Stimulated activated CD4-positive, alpha-beta T cell treated with anti-CD3 and anti-CD28 coated beads, Interleukin-12 subunit alpha, Interleukin-12 subunit beta, amount 100 ng/mL, for 24 hours (primary cell): ENCODE measurements around the gene SBK1.

Experiments used
- DNase-seq, 2 experiments: peaks; one replicate each; pipeline ENCODE4 v3.0.0-alpha.2; 2020; ENCODE audit warnings: low read depth in 2 of 2

SBK1 gene

GRCh38 chr16:28282045-28282444 is 10.3 kb upstream of the SBK1 start:
- no peak for DNase-seq

- DNase-seq = no peak
Measured at GRCh38 chr16:28283173-28283572, 9.2 kb upstream of the SBK1 start.

- no peak for DNase-seq
Measured at GRCh38 chr16:28283798-28284577, 8.3 kb upstream of the SBK1 start.

GRCh38 chr16:28285649-28286048 is 6.7 kb upstream of the SBK1 start:
- no peak for DNase-seq

GRCh38 chr16:28288114-28288513 is 4.2 kb upstream of the SBK1 start:
- no peak for DNase-seq

- no peak for DNase-seq
Measured at GRCh38 chr16:28289048-28289447, 3.3 kb upstream of the SBK1 start.

GRCh38 chr16:28289939-28290858 is 2.1 kb upstream of the SBK1 start:
- no peak for DNase-seq

- DNase-seq = no peak
Measured at GRCh38 chr16:28290859-28291254, 1.5 kb upstream of the SBK1 start.

- DNase-seq = no peak
Measured at GRCh38 chr16:28292731-28293600, 641 bp downstream of the SBK1 start.

- DNase-seq = no peak
Measured at GRCh38 chr16:28293601-28293960, 1.3 kb downstream of the SBK1 start.

- DNase-seq = no peak
Measured at GRCh38 chr16:28294201-28294600, 1.9 kb downstream of the SBK1 start.

- DNase-seq = no peak
Measured at GRCh38 chr16:28295276-28295675, 3.0 kb downstream of the SBK1 start.

GRCh38 chr16:28297308-28297707 is 5.0 kb downstream of the SBK1 start:
- DNase-seq = no peak

- no peak for DNase-seq
Measured at GRCh38 chr16:28297784-28298510, 5.6 kb downstream of the SBK1 start.

GRCh38 chr16:28298511-28298878 is 6.2 kb downstream of the SBK1 start:
- no peak for DNase-seq

GRCh38 chr16:28300327-28300726 is 8.0 kb downstream of the SBK1 start:
- DNase-seq = no peak

GRCh38 chr16:28301154-28301553 is 8.8 kb downstream of the SBK1 start:
- DNase-seq = no peak

- no peak for DNase-seq
Measured at GRCh38 chr16:28301620-28302019, 9.3 kb downstream of the SBK1 start.

- no peak for DNase-seq
Measured at GRCh38 chr16:28303132-28303531, 10.8 kb downstream of the SBK1 start.

- no peak for DNase-seq
Measured at GRCh38 chr16:28304214-28304613, 11.9 kb downstream of the SBK1 start.

- DNase-seq = no peak
Measured at GRCh38 chr16:28307936-28308335, 15.6 kb downstream of the SBK1 start.
